Spleen (tissue), 7 donors: ENCODE data around the gene TRIM45.

ENCODE experiments used
- POLR2A ChIP-seq, 3 donors: fragments of 450-650 bp; IDR thresholded peaks; one replicate each; pipeline ENCODE4 v1.5.1; 2017; ENCODE audit warnings: antibody characterized with exemption in 3 of 3, mild to moderate bottlenecking in 1 of 3
- POLR2AphosphoS5 ChIP-seq, 3 donors: sonication (generic); formaldehyde crosslinking; IDR thresholded peaks; one replicate each; pipeline ENCODE4 v1.5.1; 2017; ENCODE audit warnings: antibody characterized with exemption in 3 of 3
- TF ChIP-seq, protein P1 (sequence below), 11 experiments: fragments of 200-600 bp in 7 of 11; fragments of 450-650 bp in 4 of 11; sonication (generic) in 4 of 11; IDR thresholded peaks in 8 of 11; conservative IDR thresholded peaks in 3 of 11; 1 replicate in 7 of 11; 2 replicates in 4 of 11; pipeline versions ENCODE4 v1.4.0 to v1.8.0; 2016 to 2021; ENCODE audit warnings: antibody characterized with exemption in 11 of 11, inconsistent platforms in 4 of 11, mild to moderate bottlenecking in 1 of 11
- donor health status: DM: no; HTN: no; CAD: no; lungs with moderate emphysema.
- donor health status: DM: no; HTN: no; CAD: no.
- donor health status: DM: no; HTN: no; CAD: no.

DNA sequence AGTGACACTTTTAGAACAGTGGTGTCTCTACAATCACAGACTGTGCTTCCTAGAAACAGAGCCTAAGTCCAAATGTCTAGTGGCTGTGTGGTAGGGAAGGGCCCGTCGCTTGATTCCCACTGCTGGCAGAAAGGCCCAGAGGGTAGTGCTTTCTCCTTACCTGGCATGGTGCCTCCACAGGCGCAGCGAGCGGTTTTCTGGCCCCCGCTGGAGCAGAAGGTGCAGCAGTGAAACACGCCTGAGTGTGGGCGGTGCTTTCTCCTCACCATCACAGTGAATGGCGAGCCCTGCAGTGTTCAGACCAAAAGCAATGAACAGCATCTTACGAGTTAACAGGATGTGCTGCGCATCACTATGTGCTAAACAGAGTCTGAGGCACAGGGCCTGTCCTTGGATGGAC is 8.3 kb downstream of the TRIM45 start:
- TF ChIP-seq POLR2A (IDR thresholded peaks at IDR 0.05) (no peak), POLR2AphosphoS5 (IDR thresholded peaks at IDR 0.05) (peak in 2 of 3 donors; percentile 36 to 42)
- TF ChIP-seq, protein P1, sequence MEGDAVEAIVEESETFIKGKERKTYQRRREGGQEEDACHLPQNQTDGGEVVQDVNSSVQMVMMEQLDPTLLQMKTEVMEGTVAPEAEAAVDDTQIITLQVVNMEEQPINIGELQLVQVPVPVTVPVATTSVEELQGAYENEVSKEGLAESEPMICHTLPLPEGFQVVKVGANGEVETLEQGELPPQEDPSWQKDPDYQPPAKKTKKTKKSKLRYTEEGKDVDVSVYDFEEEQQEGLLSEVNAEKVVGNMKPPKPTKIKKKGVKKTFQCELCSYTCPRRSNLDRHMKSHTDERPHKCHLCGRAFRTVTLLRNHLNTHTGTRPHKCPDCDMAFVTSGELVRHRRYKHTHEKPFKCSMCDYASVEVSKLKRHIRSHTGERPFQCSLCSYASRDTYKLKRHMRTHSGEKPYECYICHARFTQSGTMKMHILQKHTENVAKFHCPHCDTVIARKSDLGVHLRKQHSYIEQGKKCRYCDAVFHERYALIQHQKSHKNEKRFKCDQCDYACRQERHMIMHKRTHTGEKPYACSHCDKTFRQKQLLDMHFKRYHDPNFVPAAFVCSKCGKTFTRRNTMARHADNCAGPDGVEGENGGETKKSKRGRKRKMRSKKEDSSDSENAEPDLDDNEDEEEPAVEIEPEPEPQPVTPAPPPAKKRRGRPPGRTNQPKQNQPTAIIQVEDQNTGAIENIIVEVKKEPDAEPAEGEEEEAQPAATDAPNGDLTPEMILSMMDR (IDR thresholded peaks at IDR 0.05 in 8 of 11, conservative IDR thresholded peaks at IDR 0.05 in 3 of 11), result no peak
